SK-N-SH (cell line): Measurements from ENCODE around the gene PRCC.

Source experiments
- CHD2 ChIP-seq: fragments of 150-350 bp; IDR thresholded peaks from 2 replicates; pipeline ENCODE4 v1.6.1; 2018; ENCODE audit warnings: low read length; ENCODE audit not compliant: partially characterized antibody
- EZH2phosphoT487 ChIP-seq: fragments of 200-600 bp; sonication (generic); IDR thresholded peaks from 2 replicates; pipeline ENCODE4 v1.6.1; 2017; ENCODE audit warnings: low read depth, mixed run types, mild to moderate bottlenecking, antibody characterized with exemption, moderate library complexity, borderline replicate concordance
- FOSL2 ChIP-seq: IDR thresholded peaks from 2 replicates; pipeline ENCODE4 v1.4.0; 2012; ENCODE audit warnings: low read depth, mild to moderate bottlenecking, moderate library complexity, borderline replicate concordance
- GABPA ChIP-seq: IDR thresholded peaks from 2 replicates; pipeline ENCODE4 v1.4.0; 2012; ENCODE audit warnings: low read depth, mild to moderate bottlenecking
- MEF2A ChIP-seq: IDR thresholded peaks from 2 replicates; pipeline ENCODE4 v1.4.0; 2012; ENCODE audit warnings: low read depth, borderline replicate concordance
- NFIC ChIP-seq: IDR thresholded peaks from 2 replicates; pipeline ENCODE4 v1.4.0; 2012; ENCODE audit warnings: borderline replicate concordance
- NRF1 ChIP-seq: IDR thresholded peaks from 2 replicates; pipeline ENCODE4 v1.6.1; 2012; ENCODE audit warnings: low read depth, mild to moderate bottlenecking, low read length
- POLR2AphosphoS5 ChIP-seq: IDR thresholded peaks from 2 replicates; pipeline ENCODE4 v1.6.1; 2012; ENCODE audit warnings: low read depth, low read length
- RAD21 ChIP-seq: IDR thresholded peaks from 2 replicates; pipeline ENCODE4 v1.6.1; 2012; ENCODE audit warnings: mild to moderate bottlenecking, low read length
- RCOR1 ChIP-seq: fragments of 150-350 bp; IDR thresholded peaks from 2 replicates; pipeline ENCODE4 v1.6.1; 2017; ENCODE audit warnings: antibody characterized with exemption, low read length
- SMC3 ChIP-seq: IDR thresholded peaks from 2 replicates; pipeline ENCODE4 v1.6.1; 2012; ENCODE audit warnings: low read depth, low read length, improper control_type of control experiment
- TF ChIP-seq, protein P1 (sequence below): fragments of 200-600 bp; sonication (generic); IDR thresholded peaks from 2 replicates; pipeline ENCODE4 v1.6.1; 2017; ENCODE audit warnings: antibody characterized with exemption, mild to moderate bottlenecking, moderate library complexity
- TF ChIP-seq, protein P2 (sequence below): IDR thresholded peaks from 2 replicates; pipeline ENCODE4 v1.4.0; 2012; ENCODE audit warnings: low read depth
- TF ChIP-seq, protein P3 (sequence below): IDR thresholded peaks from 2 replicates; pipeline ENCODE4 v1.4.0; 2012; ENCODE audit warnings: low read depth, borderline replicate concordance

- TF ChIP-seq CHD2 (no peak), EZH2phosphoT487 (no peak), GABPA (no peak), SMC3 (no peak), NFIC (no peak), POLR2AphosphoS5 (no peak), RAD21 (no peak), NRF1 (no peak), FOSL2 (no peak), RCOR1 (no peak), MEF2A (no peak)
- TF ChIP-seq, protein P1, sequence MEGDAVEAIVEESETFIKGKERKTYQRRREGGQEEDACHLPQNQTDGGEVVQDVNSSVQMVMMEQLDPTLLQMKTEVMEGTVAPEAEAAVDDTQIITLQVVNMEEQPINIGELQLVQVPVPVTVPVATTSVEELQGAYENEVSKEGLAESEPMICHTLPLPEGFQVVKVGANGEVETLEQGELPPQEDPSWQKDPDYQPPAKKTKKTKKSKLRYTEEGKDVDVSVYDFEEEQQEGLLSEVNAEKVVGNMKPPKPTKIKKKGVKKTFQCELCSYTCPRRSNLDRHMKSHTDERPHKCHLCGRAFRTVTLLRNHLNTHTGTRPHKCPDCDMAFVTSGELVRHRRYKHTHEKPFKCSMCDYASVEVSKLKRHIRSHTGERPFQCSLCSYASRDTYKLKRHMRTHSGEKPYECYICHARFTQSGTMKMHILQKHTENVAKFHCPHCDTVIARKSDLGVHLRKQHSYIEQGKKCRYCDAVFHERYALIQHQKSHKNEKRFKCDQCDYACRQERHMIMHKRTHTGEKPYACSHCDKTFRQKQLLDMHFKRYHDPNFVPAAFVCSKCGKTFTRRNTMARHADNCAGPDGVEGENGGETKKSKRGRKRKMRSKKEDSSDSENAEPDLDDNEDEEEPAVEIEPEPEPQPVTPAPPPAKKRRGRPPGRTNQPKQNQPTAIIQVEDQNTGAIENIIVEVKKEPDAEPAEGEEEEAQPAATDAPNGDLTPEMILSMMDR: no peak
- TF ChIP-seq, protein P2, sequence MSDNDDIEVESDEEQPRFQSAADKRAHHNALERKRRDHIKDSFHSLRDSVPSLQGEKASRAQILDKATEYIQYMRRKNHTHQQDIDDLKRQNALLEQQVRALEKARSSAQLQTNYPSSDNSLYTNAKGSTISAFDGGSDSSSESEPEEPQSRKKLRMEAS: no peak
- TF ChIP-seq, protein P3, sequence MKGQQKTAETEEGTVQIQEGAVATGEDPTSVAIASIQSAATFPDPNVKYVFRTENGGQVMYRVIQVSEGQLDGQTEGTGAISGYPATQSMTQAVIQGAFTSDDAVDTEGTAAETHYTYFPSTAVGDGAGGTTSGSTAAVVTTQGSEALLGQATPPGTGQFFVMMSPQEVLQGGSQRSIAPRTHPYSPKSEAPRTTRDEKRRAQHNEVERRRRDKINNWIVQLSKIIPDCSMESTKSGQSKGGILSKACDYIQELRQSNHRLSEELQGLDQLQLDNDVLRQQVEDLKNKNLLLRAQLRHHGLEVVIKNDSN: no peak
Observed at GRCh38 chr1:156822680-156823079, 55.3 kb downstream of the PRCC start.
